PC-9 (cell line): ENCODE results near the gene MAST1.

Experiments used
- EZH2 ChIP-seq: fragments of 200-600 bp; sonication (generic); IDR thresholded peaks from 2 replicates; pipeline ENCODE4 v1.8.0; 2017; ENCODE audit warnings: antibody characterized with exemption, low read depth
- TF ChIP-seq, protein P1 (sequence below): fragments of 200-600 bp; sonication (generic); conservative IDR thresholded peaks from 2 replicates; pipeline ENCODE4 v1.6.1; 2017; ENCODE audit warnings: mixed run types, antibody characterized with exemption, mild to moderate bottlenecking, moderate library complexity

DNA sequence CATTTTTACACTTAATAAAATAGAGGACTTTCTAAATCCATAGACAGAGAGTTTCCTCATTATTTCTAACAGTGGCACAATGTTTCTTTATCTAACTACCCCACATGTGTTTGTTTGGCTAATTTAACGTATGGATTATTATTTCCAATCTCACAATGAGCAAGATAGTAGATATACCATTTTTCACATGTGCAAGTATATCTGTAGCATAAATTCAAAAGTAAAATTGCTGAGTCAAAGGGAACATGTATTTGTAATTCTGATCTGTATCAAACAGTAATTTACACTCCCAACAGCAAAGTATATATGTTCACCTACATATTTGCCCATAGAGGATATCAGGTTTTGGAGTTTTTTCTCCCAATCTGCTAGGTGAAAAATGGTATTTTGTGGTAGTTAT lies 18.3 kb downstream of the MAST1 start:
- TF ChIP-seq, protein P1, sequence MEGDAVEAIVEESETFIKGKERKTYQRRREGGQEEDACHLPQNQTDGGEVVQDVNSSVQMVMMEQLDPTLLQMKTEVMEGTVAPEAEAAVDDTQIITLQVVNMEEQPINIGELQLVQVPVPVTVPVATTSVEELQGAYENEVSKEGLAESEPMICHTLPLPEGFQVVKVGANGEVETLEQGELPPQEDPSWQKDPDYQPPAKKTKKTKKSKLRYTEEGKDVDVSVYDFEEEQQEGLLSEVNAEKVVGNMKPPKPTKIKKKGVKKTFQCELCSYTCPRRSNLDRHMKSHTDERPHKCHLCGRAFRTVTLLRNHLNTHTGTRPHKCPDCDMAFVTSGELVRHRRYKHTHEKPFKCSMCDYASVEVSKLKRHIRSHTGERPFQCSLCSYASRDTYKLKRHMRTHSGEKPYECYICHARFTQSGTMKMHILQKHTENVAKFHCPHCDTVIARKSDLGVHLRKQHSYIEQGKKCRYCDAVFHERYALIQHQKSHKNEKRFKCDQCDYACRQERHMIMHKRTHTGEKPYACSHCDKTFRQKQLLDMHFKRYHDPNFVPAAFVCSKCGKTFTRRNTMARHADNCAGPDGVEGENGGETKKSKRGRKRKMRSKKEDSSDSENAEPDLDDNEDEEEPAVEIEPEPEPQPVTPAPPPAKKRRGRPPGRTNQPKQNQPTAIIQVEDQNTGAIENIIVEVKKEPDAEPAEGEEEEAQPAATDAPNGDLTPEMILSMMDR = no peak
- no peak for TF ChIP-seq EZH2
